ENCODE measurements around the gene ACAD8. TPM values are rescaled to one million over a fixed set of nuclear protein-coding genes. Genes with fewer than 3 reads are reported as not detected.
A peak's percentile ranks its signal among the peaks of the same experiment; 100 is the strongest.
"Not testable (repeated sequence)": the region's sequence is repeated elsewhere in the genome, so short reads cannot be mapped to it uniquely, and the experiment has no call there.

Gene ACAD8
- total RNA-seq, 1 experiment from 2014 or later: 44.2 TPM

GRCh38 chr11:134250246-134250645 is 3.1 kb upstream of the ACAD8 start:
- no peaks in the 10 kb centered on the region for H3K27me3 ChIP-seq (ENCODE audit: control insufficient read depth, insufficient read depth, low read length)
- no peak for DNase-seq
- H3K4me3 ChIP-seq (ENCODE audit: insufficient read depth, low read depth, low read length): no peak overlapping the region
- H3K36me3 ChIP-seq (replicated peaks; ENCODE audit: control insufficient read depth, insufficient read depth, low read length): peaks cover 14% of the 10 kb centered on the region

- Histone ChIP-seq H3K27me3 (ENCODE audit: control insufficient read depth, insufficient read depth, low read length) (no peaks in the 10 kb centered on the region), H3K36me3 (replicated peaks; ENCODE audit: control insufficient read depth, insufficient read depth, low read length) (peaks cover 14% of the 10 kb centered on the region), H3K4me3 (ENCODE audit: insufficient read depth, low read depth, low read length) (no peak overlapping the region)
- DNase-seq: no peak
These were observed 2.7 kb upstream of the ACAD8 start for GRCh38 chr11:134250675-134251074.

GRCh38 chr11:134252346-134253187 is 801 bp upstream of the ACAD8 start:
- DNase-seq: peak; percentile 52
- Histone ChIP-seq H3K27me3 (ENCODE audit: control insufficient read depth, insufficient read depth, low read length) (no peaks in the 10 kb centered on the region), H3K36me3 (replicated peaks; ENCODE audit: control insufficient read depth, insufficient read depth, low read length) (peaks cover 15% of the 10 kb centered on the region), H3K4me3 (ENCODE audit: insufficient read depth, low read depth, low read length) (peak overlapping the region; percentile 87)

- no peak for DNase-seq
- H3K27me3 ChIP-seq (ENCODE audit: control insufficient read depth, insufficient read depth, low read length): no peaks in the 10 kb centered on the region
These were observed 1.2 kb downstream of the ACAD8 start for GRCh38 chr11:134254433-134255183.

GRCh38 chr11:134255184-134255561 is 1.8 kb downstream of the ACAD8 start:
- DNase-seq; H3K4me3 ChIP-seq (ENCODE audit: insufficient read depth, low read depth, low read length); H3K27me3 ChIP-seq (ENCODE audit: control insufficient read depth, insufficient read depth, low read length): not testable (repeated sequence)
- peaks cover 20% of the 10 kb centered on the region for H3K36me3 ChIP-seq (replicated peaks; ENCODE audit: control insufficient read depth, insufficient read depth, low read length)

More at GRCh38 chr11:134254433-134255183, 1.2 kb downstream of the ACAD8 start:
- peak overlapping the region; percentile 87; the same call in 1 of the 2 replicates for H3K4me3 ChIP-seq (ENCODE audit: insufficient read depth, low read depth, low read length)
- H3K36me3 ChIP-seq (replicated peaks; ENCODE audit: control insufficient read depth, insufficient read depth, low read length): peaks cover 19% of the 10 kb centered on the region

GRCh38 chr11:134257101-134257500 is 3.7 kb downstream of the ACAD8 start:
- Histone ChIP-seq H3K36me3 (replicated peaks; ENCODE audit: control insufficient read depth, insufficient read depth, low read length) (peaks cover 24% of the 10 kb centered on the region), H3K27me3 (ENCODE audit: control insufficient read depth, insufficient read depth, low read length) (no peaks in the 10 kb centered on the region), H3K4me3 (ENCODE audit: insufficient read depth, low read depth, low read length) (no peak overlapping the region)
- DNase-seq: no peak

- H3K4me3 ChIP-seq (ENCODE audit: insufficient read depth, low read depth, low read length): no peak overlapping the region
- peaks cover 28% of the 10 kb centered on the region for H3K36me3 ChIP-seq (replicated peaks; ENCODE audit: control insufficient read depth, insufficient read depth, low read length)
- no peaks in the 10 kb centered on the region for H3K27me3 ChIP-seq (ENCODE audit: control insufficient read depth, insufficient read depth, low read length)
- no peak for DNase-seq
These were observed 5.2 kb downstream of the ACAD8 start for GRCh38 chr11:134258577-134258976.

- no peak for DNase-seq
- Histone ChIP-seq H3K27me3 (ENCODE audit: control insufficient read depth, insufficient read depth, low read length) (no peaks in the 10 kb centered on the region), H3K4me3 (ENCODE audit: insufficient read depth, low read depth, low read length) (no peak overlapping the region), H3K36me3 (replicated peaks; ENCODE audit: control insufficient read depth, insufficient read depth, low read length) (peaks cover 28% of the 10 kb centered on the region)
These were observed 7.1 kb downstream of the ACAD8 start for GRCh38 chr11:134260503-134260902.

GRCh38 chr11:134260983-134261382 is 7.6 kb downstream of the ACAD8 start:
- Histone ChIP-seq H3K4me3 (ENCODE audit: insufficient read depth, low read depth, low read length) (no peak overlapping the region), H3K27me3 (ENCODE audit: control insufficient read depth, insufficient read depth, low read length) (no peaks in the 10 kb centered on the region), H3K36me3 (replicated peaks; ENCODE audit: control insufficient read depth, insufficient read depth, low read length) (peaks cover 28% of the 10 kb centered on the region)
- no peak for DNase-seq

GRCh38 chr11:134261626-134262488 is 8.5 kb downstream of the ACAD8 start:
- H3K27me3 ChIP-seq (ENCODE audit: control insufficient read depth, insufficient read depth, low read length): no peaks in the 10 kb centered on the region
- DNase-seq: peak; percentile 86
- no peak overlapping the region for H3K4me3 ChIP-seq (ENCODE audit: insufficient read depth, low read depth, low read length)
- peaks cover 28% of the 10 kb centered on the region for H3K36me3 ChIP-seq (replicated peaks; ENCODE audit: control insufficient read depth, insufficient read depth, low read length)

GRCh38 chr11:134264966-134265764 is 11.8 kb downstream of the ACAD8 start:
- H3K36me3 ChIP-seq (replicated peaks; ENCODE audit: control insufficient read depth, insufficient read depth, low read length): peaks cover 11% of the 10 kb centered on the region
- DNase-seq: no peak
- H3K27me3 ChIP-seq (ENCODE audit: control insufficient read depth, insufficient read depth, low read length): no peaks in the 10 kb centered on the region
- no peak overlapping the region for H3K4me3 ChIP-seq (ENCODE audit: insufficient read depth, low read depth, low read length)

- H3K27me3 ChIP-seq (ENCODE audit: control insufficient read depth, insufficient read depth, low read length): no peaks in the 10 kb centered on the region
- H3K4me3 ChIP-seq (ENCODE audit: insufficient read depth, low read depth, low read length): no peak overlapping the region
- DNase-seq: no peak
- H3K36me3 ChIP-seq (replicated peaks; ENCODE audit: control insufficient read depth, insufficient read depth, low read length): peaks cover 7% of the 10 kb centered on the region
These were observed 13.1 kb downstream of the ACAD8 start for GRCh38 chr11:134266440-134266839.

GRCh38 chr11:134266841-134267251 is 13.5 kb downstream of the ACAD8 start:
- no peak for DNase-seq
- H3K27me3 ChIP-seq (ENCODE audit: control insufficient read depth, insufficient read depth, low read length): no peaks in the 10 kb centered on the region
- H3K36me3 ChIP-seq (replicated peaks; ENCODE audit: control insufficient read depth, insufficient read depth, low read length): peaks cover 4% of the 10 kb centered on the region
- H3K4me3 ChIP-seq (ENCODE audit: insufficient read depth, low read depth, low read length): no peak overlapping the region

- H3K36me3 ChIP-seq (replicated peaks; ENCODE audit: control insufficient read depth, insufficient read depth, low read length): peaks cover 4% of the 10 kb centered on the region
- no peak for DNase-seq
- H3K4me3 ChIP-seq (ENCODE audit: insufficient read depth, low read depth, low read length): no peak overlapping the region
- H3K27me3 ChIP-seq (ENCODE audit: control insufficient read depth, insufficient read depth, low read length): no peaks in the 10 kb centered on the region
These were observed 14.1 kb downstream of the ACAD8 start for GRCh38 chr11:134267461-134267860.

All from H7 (cell line).